Gastroesophageal sphincter (tissue), 3 donors: ENCODE results near the gene FKRP.

Experiments
- CTCF ChIP-seq, 4 experiments: fragments of 200-600 bp in 2 of 4; fragments of 450-650 bp in 2 of 4; sonication (generic) in 1 of 4; IDR thresholded peaks; one replicate each; pipeline ENCODE4 v1.5.1; 2017 to 2019; ENCODE audit warnings: antibody characterized with exemption in 4 of 4, mild to moderate bottlenecking in 2 of 4, moderate library complexity in 2 of 4
- EP300 ChIP-seq: sonication (generic); formaldehyde crosslinking; IDR thresholded peaks from one replicate; pipeline ENCODE4 v1.6.1; 2017; ENCODE audit warnings: antibody characterized with exemption, mild to moderate bottlenecking

GRCh38 chr19:46756544-46756888, 10.7 kb downstream of the FKRP start:
- TF ChIP-seq CTCF (IDR thresholded peaks at IDR 0.05), result no peak
- no peak for TF ChIP-seq EP300
